SJCRH30 (cell line): Measurements from ENCODE around the gene MYADML2. TPM values are rescaled to one million over a fixed set of nuclear protein-coding genes. Genes with fewer than 3 reads are reported as not detected.
A peak's percentile ranks its signal among the peaks of the same experiment; 100 is the strongest.

Experiments
- DNase-seq, 2 experiments: peaks; one replicate each; pipeline ENCODE4 v3.0.0-alpha.2; 2015 to 2020
- H3K27ac ChIP-seq: fragments of 250-450 bp; sonication (Bioruptor Pico); 2 replicates; pipeline ENCODE4 v1.5.1; 2020; ENCODE audit warnings: mild to moderate bottlenecking, moderate library complexity
- H3K27me3 ChIP-seq: fragments of 250-450 bp; sonication (Bioruptor Pico); 2 replicates; pipeline ENCODE4 v1.5.1; 2020; ENCODE audit warnings: mild to moderate bottlenecking, moderate library complexity
- H3K36me3 ChIP-seq: fragments of 250-450 bp; sonication (Bioruptor Pico); 2 replicates; pipeline ENCODE4 v1.5.1; 2020; ENCODE audit warnings: mild to moderate bottlenecking, moderate library complexity
- H3K4me1 ChIP-seq: fragments of 250-450 bp; sonication (Bioruptor Pico); 2 replicates; pipeline ENCODE4 v1.5.1; 2020; ENCODE audit warnings: mild to moderate bottlenecking, moderate library complexity
- H3K4me3 ChIP-seq: fragments of 250-450 bp; sonication (Bioruptor Pico); 2 replicates; pipeline ENCODE4 v1.5.1; 2020; ENCODE audit warnings: mild to moderate bottlenecking, moderate library complexity
- H3K9me3 ChIP-seq: fragments of 250-450 bp; sonication (Bioruptor Pico); replicated peaks from 2 replicates; pipeline ENCODE4 v1.5.1; 2020; ENCODE audit warnings: mild to moderate bottlenecking, moderate library complexity
- total RNA-seq: library from RNA; depleted of rRNA; stranded (reverse); fragments of >200 nt; shearing (Covaris generic); gene quantifications from 2 replicates; pipeline ENCODE4 v1.2.3, GENCODE V29; 2014

Gene MYADML2
- total RNA-seq, 1 experiment from 2014 or later: 0.85 TPM

GRCh38 chr17:81928544-81929252 lies 18.3 kb downstream of the MYADML2 start:
- no peaks in the 10 kb centered on the region for H3K36me3 ChIP-seq
- H3K4me1 ChIP-seq: peaks cover 8% of the 10 kb centered on the region
- H3K9me3 ChIP-seq: no peaks in the 10 kb centered on the region
- DNase-seq: no peak
- H3K27ac ChIP-seq: no peak overlapping the region
- peak overlapping the region; percentile 82 for H3K4me3 ChIP-seq
- H3K27me3 ChIP-seq: no peaks in the 10 kb centered on the region

GRCh38 chr17:81927653-81928543 lies 19.1 kb downstream of the MYADML2 start, which contains the start of gene MAFG:
Gene MAFG (minus strand): TSS chr17:81927735. CDS start chr17:81923185, 4,550 bp downstream.
- peak within 1 kb of the TSS; percentile 33 for H3K27ac ChIP-seq
- H3K36me3 ChIP-seq: no peaks in the 10 kb centered on the region
- H3K27me3 ChIP-seq: no peaks in the 10 kb centered on the region
- H3K4me1 ChIP-seq: peaks cover 8% of the 10 kb centered on the region
- DNase-seq: peak; percentile 97 to 100
- H3K4me3 ChIP-seq: peak within 1 kb of the TSS; percentile 82
- no peaks in the 10 kb centered on the region for H3K9me3 ChIP-seq

- no peaks in the 10 kb centered on the region for H3K27me3 ChIP-seq
- H3K36me3 ChIP-seq: no peaks in the 10 kb centered on the region
- no peaks in the 10 kb centered on the region for H3K9me3 ChIP-seq
- H3K4me3 ChIP-seq: peak overlapping the region; percentile 82
- DNase-seq: no peak
- peaks cover 8% of the 10 kb centered on the region for H3K4me1 ChIP-seq
- peak overlapping the region; percentile 33 for H3K27ac ChIP-seq
These were observed 19.8 kb downstream of the MYADML2 start for GRCh38 chr17:81927152-81927652.

- H3K4me1 ChIP-seq: peaks cover 8% of the 10 kb centered on the region
- peak; percentile 87 to 90 for DNase-seq
- H3K9me3 ChIP-seq: no peaks in the 10 kb centered on the region
These were observed 20.4 kb downstream of the MYADML2 start for GRCh38 chr17:81926451-81927151.

GRCh38 chr17:81925860-81926450 lies 21.1 kb downstream of the MYADML2 start:
- Histone ChIP-seq H3K4me1 (peaks cover 8% of the 10 kb centered on the region), H3K27ac (no peak overlapping the region), H3K27me3 (no peaks in the 10 kb centered on the region), H3K36me3 (no peaks in the 10 kb centered on the region; the same call in 1 of the 2 replicates), H3K9me3 (no peaks in the 10 kb centered on the region), H3K4me3 (peak overlapping the region; percentile 82)
- DNase-seq: no peak

More at GRCh38 chr17:81926451-81927151, 20.4 kb downstream of the MYADML2 start:
- Histone ChIP-seq H3K27me3 (no peaks in the 10 kb centered on the region), H3K36me3 (no peaks in the 10 kb centered on the region), H3K4me3 (peak overlapping the region; percentile 82), H3K27ac (peak overlapping the region; percentile 33)

GRCh38 chr17:81924557-81925532 lies 22.2 kb downstream of the MYADML2 start:
- no peaks in the 10 kb centered on the region for H3K27me3 ChIP-seq
- DNase-seq: no peak
- H3K4me1 ChIP-seq: peaks cover 8% of the 10 kb centered on the region
- no peak overlapping the region for H3K27ac ChIP-seq
- no peak overlapping the region for H3K4me3 ChIP-seq
- H3K36me3 ChIP-seq: no peaks in the 10 kb centered on the region; the same call in 1 of the 2 replicates
- no peaks in the 10 kb centered on the region for H3K9me3 ChIP-seq

- H3K4me1 ChIP-seq: peaks cover 2% of the 10 kb centered on the region
- DNase-seq: no peak
- no peaks in the 10 kb centered on the region for H3K9me3 ChIP-seq
- H3K4me3 ChIP-seq: no peak overlapping the region
- no peak overlapping the region for H3K27ac ChIP-seq
- H3K36me3 ChIP-seq: no peaks in the 10 kb centered on the region; the same call in 1 of the 2 replicates
- no peaks in the 10 kb centered on the region for H3K27me3 ChIP-seq
These were observed 23.5 kb downstream of the MYADML2 start for GRCh38 chr17:81923302-81924260.

- Histone ChIP-seq H3K4me3 (no peak overlapping the region), H3K4me1 (no peaks in the 10 kb centered on the region; the same call in 1 of the 2 replicates), H3K27ac (no peak overlapping the region), H3K27me3 (no peaks in the 10 kb centered on the region), H3K9me3 (no peaks in the 10 kb centered on the region), H3K36me3 (no peaks in the 10 kb centered on the region; the same call in 1 of the 2 replicates)
- no peak for DNase-seq
These were observed 24.3 kb downstream of the MYADML2 start for GRCh38 chr17:81922566-81923301.

GRCh38 chr17:81921996-81922565 lies 25.0 kb downstream of the MYADML2 start:
- no peak for DNase-seq
- Histone ChIP-seq H3K4me3 (no peak overlapping the region), H3K27ac (no peak overlapping the region), H3K9me3 (no peaks in the 10 kb centered on the region), H3K4me1 (no peaks in the 10 kb centered on the region; the same call in 1 of the 2 replicates), H3K27me3 (no peaks in the 10 kb centered on the region), H3K36me3 (no peaks in the 10 kb centered on the region; the same call in 1 of the 2 replicates)

- Histone ChIP-seq H3K36me3 (no peaks in the 10 kb centered on the region; the same call in 1 of the 2 replicates), H3K9me3 (no peaks in the 10 kb centered on the region), H3K27ac (no peak overlapping the region), H3K4me1 (no peaks in the 10 kb centered on the region; the same call in 1 of the 2 replicates), H3K27me3 (no peaks in the 10 kb centered on the region), H3K4me3 (no peak overlapping the region)
- no peak for DNase-seq
These were observed 25.5 kb downstream of the MYADML2 start for GRCh38 chr17:81921537-81921862.

- H3K4me3 ChIP-seq: no peak overlapping the region
- no peak overlapping the region for H3K27ac ChIP-seq
- no peaks in the 10 kb centered on the region for H3K27me3 ChIP-seq
- no peaks in the 10 kb centered on the region; the same call in 1 of the 2 replicates for H3K4me1 ChIP-seq
- H3K36me3 ChIP-seq: no peaks in the 10 kb centered on the region; the same call in 1 of the 2 replicates
- DNase-seq: no peak
- H3K9me3 ChIP-seq: no peaks in the 10 kb centered on the region
These were observed 26.2 kb downstream of the MYADML2 start for GRCh38 chr17:81920612-81921536.
